OCI-LY1 (cell line): Measurements from ENCODE around the gene ATP6V0B.

Source experiments
- H2AFZ ChIP-seq: fragments of 200-600 bp; sonication (generic), shearing (Covaris generic); 2 replicates; pipeline ENCODE4 v1.6.0; 2014; ENCODE audit warnings: antibody characterized with exemption, mild to moderate bottlenecking, low read length
- H3F3A ChIP-seq: fragments of 200-600 bp; sonication (generic), shearing (Covaris generic); 2 replicates; pipeline ENCODE4 v1.6.0; 2014; ENCODE audit warnings: mild to moderate bottlenecking, antibody characterized with exemption, low read length, moderate library complexity; ENCODE audit not compliant: insufficient read depth
- H3K27ac ChIP-seq: fragments of 200-600 bp; sonication (generic); 2 replicates; pipeline ENCODE4 v1.5.1; 2014; ENCODE audit warnings: low read length, mixed run types, mild to moderate bottlenecking, low read depth; ENCODE audit not compliant: poor library complexity, severe bottlenecking
- H3K27me3 ChIP-seq: fragments of 200-600 bp; sonication (generic); 2 replicates; pipeline ENCODE4 v1.6.0; 2014; ENCODE audit warnings: antibody characterized with exemption, mild to moderate bottlenecking, low read length, moderate library complexity; ENCODE audit not compliant: insufficient read depth
- H3K36me3 ChIP-seq: fragments of 200-600 bp; sonication (generic); 2 replicates; pipeline ENCODE4 v1.6.1; 2014; ENCODE audit warnings: mild to moderate bottlenecking, antibody characterized with exemption, low read length, moderate library complexity, mixed read lengths; ENCODE audit not compliant: insufficient read depth
- H3K4me1 ChIP-seq: fragments of 200-600 bp; sonication (generic); 2 replicates; pipeline ENCODE4 v1.5.1; 2014; ENCODE audit warnings: mild to moderate bottlenecking, low read length, moderate library complexity; ENCODE audit not compliant: insufficient read depth, severe bottlenecking
- H3K4me2 ChIP-seq: fragments of 200-600 bp; sonication (generic), shearing (Covaris generic); 2 replicates; pipeline ENCODE4 v1.6.1; 2014; ENCODE audit warnings: low read length
- H3K4me3 ChIP-seq: fragments of 200-600 bp; sonication (generic); 2 replicates; pipeline ENCODE4 v1.5.1; 2014; ENCODE audit warnings: low read length, low read depth, mild to moderate bottlenecking, mixed read lengths; ENCODE audit not compliant: poor library complexity, severe bottlenecking
- H3K79me2 ChIP-seq: fragments of 200-600 bp; shearing (Covaris generic); 2 replicates; pipeline ENCODE4 v1.6.1; 2016; ENCODE audit warnings: mixed run types, low read length, mixed read lengths; ENCODE audit not compliant: insufficient read depth
- H3K9ac ChIP-seq: fragments of 200-600 bp; sonication (generic), shearing (Covaris generic); 2 replicates; pipeline ENCODE4 v1.6.1; 2014; ENCODE audit warnings: mild to moderate bottlenecking, low read length, mixed read lengths
- H3K9me2 ChIP-seq: fragments of 200-600 bp; sonication (generic), shearing (Covaris generic); 2 replicates; pipeline ENCODE4 v1.6.1; 2014; ENCODE audit warnings: low read depth, mild to moderate bottlenecking, low read length, mixed read lengths
- H3K9me3 ChIP-seq: fragments of 200-600 bp; shearing (Covaris generic); 2 replicates; pipeline ENCODE4 v1.6.1; 2014; ENCODE audit warnings: low read length, mixed read lengths
- H4K20me1 ChIP-seq: fragments of 200-600 bp; sonication (generic), shearing (Covaris generic); 2 replicates; pipeline ENCODE4 v1.6.0; 2016; ENCODE audit warnings: mild to moderate bottlenecking, low read length; ENCODE audit not compliant: insufficient read depth
- EZH2 ChIP-seq: fragments of 200-600 bp; sonication (generic), shearing (Covaris generic); IDR thresholded peaks from 2 replicates; pipeline ENCODE4 v1.8.0; 2017; ENCODE audit warnings: borderline replicate concordance, mixed run types, mild to moderate bottlenecking, antibody characterized with exemption, low read length, moderate library complexity, mixed read lengths
- TF ChIP-seq, protein P1 (sequence below): fragments of 200-600 bp; sonication (generic), shearing (Covaris generic); IDR thresholded peaks from 2 replicates; pipeline ENCODE4 v1.5.1; 2017; ENCODE audit warnings: mild to moderate bottlenecking, antibody characterized with exemption, low read length, moderate library complexity, mixed read lengths

Gene ATP6V0B

DNA sequence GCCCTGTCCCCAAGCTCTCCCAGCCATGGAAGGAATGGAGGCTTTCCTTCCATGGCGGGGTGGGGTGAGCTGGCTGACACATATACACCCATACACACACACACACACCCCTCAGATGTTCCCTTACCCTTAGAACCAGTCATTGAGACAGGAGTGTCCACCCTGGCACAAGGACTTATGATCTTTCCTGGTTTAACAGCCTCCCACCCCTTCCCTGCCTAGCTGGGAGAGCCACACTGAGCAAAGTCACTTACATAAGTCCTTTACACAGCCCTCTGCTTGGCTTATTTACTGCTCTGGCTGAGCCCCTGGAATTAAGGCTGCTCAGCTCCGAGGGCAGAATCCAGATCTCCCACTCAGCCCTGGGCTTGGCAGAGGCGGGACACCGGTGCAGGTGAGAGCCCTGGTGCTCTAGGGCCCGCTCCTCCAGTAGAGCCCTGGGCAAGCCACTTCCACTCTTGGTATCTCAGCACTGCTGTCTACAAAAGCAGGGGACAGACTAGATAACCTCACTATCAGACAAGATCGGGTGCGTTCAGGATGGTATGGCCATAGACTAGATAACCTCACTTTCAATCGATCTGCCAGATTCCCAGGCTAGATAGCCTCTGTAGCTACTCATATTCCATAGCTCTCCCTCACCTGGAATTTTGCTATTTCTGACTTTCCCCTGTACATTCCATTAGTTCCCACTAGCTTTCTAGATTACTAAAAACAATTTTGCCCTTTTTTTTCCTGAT is 39.8 kb downstream of the ATP6V0B start:
- no peaks in the 10 kb centered on the region for H3K9me3 ChIP-seq
- no peaks in the 10 kb centered on the region for H4K20me1 ChIP-seq
- no peak overlapping the region for H3K9ac ChIP-seq
- no peak overlapping the region for H2AFZ ChIP-seq
- H3K27ac ChIP-seq = no peak overlapping the region
- H3K4me3 ChIP-seq = no peak overlapping the region
- H3F3A ChIP-seq = no peaks in the 10 kb centered on the region
- H3K36me3 ChIP-seq = no peaks in the 10 kb centered on the region
- H3K9me2 ChIP-seq = no peaks in the 10 kb centered on the region
- H3K79me2 ChIP-seq = no peaks in the 10 kb centered on the region
- no peak overlapping the region for H3K4me2 ChIP-seq
- TF ChIP-seq, protein P1, sequence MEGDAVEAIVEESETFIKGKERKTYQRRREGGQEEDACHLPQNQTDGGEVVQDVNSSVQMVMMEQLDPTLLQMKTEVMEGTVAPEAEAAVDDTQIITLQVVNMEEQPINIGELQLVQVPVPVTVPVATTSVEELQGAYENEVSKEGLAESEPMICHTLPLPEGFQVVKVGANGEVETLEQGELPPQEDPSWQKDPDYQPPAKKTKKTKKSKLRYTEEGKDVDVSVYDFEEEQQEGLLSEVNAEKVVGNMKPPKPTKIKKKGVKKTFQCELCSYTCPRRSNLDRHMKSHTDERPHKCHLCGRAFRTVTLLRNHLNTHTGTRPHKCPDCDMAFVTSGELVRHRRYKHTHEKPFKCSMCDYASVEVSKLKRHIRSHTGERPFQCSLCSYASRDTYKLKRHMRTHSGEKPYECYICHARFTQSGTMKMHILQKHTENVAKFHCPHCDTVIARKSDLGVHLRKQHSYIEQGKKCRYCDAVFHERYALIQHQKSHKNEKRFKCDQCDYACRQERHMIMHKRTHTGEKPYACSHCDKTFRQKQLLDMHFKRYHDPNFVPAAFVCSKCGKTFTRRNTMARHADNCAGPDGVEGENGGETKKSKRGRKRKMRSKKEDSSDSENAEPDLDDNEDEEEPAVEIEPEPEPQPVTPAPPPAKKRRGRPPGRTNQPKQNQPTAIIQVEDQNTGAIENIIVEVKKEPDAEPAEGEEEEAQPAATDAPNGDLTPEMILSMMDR = no peak
- TF ChIP-seq EZH2 = no peak
- no peaks in the 10 kb centered on the region for H3K4me1 ChIP-seq
- H3K27me3 ChIP-seq = no peaks in the 10 kb centered on the region; the same call in 1 of the 2 replicates

DNA sequence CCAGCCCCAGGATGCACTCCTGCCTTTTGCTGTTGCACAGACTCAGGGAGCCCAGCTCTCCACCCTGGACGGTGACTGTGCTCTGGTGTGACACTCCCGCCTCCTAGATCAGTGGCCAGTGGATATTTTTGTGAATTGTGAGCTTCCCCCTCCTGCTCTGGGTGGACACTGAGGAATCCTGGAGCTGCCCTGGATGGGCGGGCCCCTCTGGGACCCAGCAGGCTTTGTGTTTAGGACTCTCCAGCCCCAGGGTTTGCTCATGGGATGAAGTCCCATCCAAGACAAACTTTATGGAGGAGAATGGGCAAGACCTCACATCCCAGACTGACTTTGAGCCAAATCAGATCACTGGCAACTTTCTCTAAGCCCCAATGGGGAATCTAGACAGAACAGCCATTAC is 40.4 kb downstream of the ATP6V0B start:
- Histone ChIP-seq H3K79me2 (no peaks in the 10 kb centered on the region), H2AFZ (no peak overlapping the region), H3K4me2 (no peak overlapping the region), H3K9me3 (no peaks in the 10 kb centered on the region), H3K4me3 (no peak overlapping the region), H3K27ac (no peak overlapping the region), H3K27me3 (no peaks in the 10 kb centered on the region; the same call in 1 of the 2 replicates), H3K36me3 (no peaks in the 10 kb centered on the region), H3K4me1 (no peaks in the 10 kb centered on the region), H3K9ac (no peak overlapping the region), H3F3A (no peaks in the 10 kb centered on the region), H3K9me2 (no peaks in the 10 kb centered on the region), H4K20me1 (no peaks in the 10 kb centered on the region)
- no peak for TF ChIP-seq EZH2
- TF ChIP-seq, protein P1 = no peak

DNA sequence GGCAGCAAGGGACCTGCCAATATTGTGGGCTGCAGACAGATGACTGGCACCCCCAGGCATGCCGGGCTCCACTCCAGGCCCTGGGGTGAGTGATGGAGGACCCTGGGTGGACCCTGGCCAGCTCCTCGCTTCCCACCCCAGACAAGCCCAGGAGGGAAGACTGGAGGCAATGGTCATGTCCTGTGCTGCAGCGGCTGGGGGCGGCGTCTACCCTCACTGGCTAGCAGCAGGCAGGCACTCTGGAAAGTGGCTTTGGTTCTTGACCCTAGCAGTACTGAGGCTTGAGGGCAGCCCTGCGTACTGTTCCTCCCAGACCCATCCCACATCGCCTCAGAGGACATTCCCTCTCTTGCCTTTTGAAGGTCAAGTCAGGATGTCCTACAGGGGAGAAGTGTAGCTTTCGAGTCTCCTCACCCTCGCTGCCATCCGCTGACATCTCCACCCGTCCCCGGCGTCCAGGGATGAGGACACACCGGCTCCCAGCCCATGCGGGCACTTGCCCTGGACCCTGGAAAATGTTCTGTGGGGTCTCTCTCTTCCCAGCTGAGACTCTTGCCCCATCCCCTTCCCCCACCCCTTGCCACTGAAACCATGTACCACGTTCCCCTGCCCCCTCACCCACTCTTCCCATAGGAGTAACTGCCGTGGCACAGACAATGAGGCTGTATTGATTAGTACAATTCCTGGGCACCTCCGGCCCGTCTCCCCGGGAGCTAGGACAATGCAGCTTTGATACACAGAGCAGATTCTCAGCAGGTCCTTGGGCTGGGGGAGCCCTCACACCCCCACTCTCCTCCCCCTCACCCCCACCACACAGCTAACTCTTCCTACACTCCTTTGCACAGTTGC is 41.5 kb downstream of the ATP6V0B start:
- Histone ChIP-seq H3K27me3 (no peaks in the 10 kb centered on the region; the same call in 1 of the 2 replicates), H3K36me3 (no peaks in the 10 kb centered on the region), H3K79me2 (no peaks in the 10 kb centered on the region), H3K27ac (no peak overlapping the region), H4K20me1 (no peaks in the 10 kb centered on the region), H3K4me3 (no peak overlapping the region), H3K4me2 (no peak overlapping the region), H3K9me2 (no peaks in the 10 kb centered on the region), H3K9me3 (no peaks in the 10 kb centered on the region), H2AFZ (no peak overlapping the region), H3F3A (no peaks in the 10 kb centered on the region), H3K9ac (no peak overlapping the region), H3K4me1 (no peaks in the 10 kb centered on the region)
- TF ChIP-seq, protein P1 = no peak
- TF ChIP-seq EZH2 = no peak
